ENCODE measurements around the gene PAX7.

PAX7 gene

DNA sequence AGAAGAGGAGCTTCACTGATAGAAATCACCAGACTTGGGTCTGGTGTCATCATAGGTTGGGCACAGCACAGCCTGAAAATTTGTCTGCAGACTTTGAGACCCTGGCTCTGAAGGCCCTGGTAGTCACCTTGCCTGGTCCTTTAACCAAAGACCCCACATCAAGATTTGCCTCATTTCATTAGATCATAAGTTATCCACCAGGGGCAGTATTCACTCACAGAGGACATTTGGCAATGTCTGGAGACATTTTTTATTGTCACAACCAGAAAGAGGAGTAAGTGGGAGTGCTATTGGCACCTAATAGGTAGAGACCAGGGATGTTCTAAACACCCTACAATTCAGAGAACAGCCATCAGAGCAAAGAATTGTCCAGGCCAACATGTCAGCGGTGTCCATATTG is 22.1 kb upstream of the PAX7 start:
- TF ChIP-seq, protein P1, sequence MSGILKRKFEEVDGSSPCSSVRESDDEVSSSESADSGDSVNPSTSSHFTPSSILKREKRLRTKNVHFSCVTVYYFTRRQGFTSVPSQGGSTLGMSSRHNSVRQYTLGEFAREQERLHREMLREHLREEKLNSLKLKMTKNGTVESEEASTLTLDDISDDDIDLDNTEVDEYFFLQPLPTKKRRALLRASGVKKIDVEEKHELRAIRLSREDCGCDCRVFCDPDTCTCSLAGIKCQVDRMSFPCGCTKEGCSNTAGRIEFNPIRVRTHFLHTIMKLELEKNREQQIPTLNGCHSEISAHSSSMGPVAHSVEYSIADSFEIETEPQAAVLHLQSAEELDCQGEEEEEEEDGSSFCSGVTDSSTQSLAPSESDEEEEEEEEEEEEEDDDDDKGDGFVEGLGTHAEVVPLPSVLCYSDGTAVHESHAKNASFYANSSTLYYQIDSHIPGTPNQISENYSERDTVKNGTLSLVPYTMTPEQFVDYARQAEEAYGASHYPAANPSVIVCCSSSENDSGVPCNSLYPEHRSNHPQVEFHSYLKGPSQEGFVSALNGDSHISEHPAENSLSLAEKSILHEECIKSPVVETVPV (CRISPR knock-in tag; IDR thresholded peaks at IDR 0.05), result no peak
- TF ChIP-seq, protein P2, sequence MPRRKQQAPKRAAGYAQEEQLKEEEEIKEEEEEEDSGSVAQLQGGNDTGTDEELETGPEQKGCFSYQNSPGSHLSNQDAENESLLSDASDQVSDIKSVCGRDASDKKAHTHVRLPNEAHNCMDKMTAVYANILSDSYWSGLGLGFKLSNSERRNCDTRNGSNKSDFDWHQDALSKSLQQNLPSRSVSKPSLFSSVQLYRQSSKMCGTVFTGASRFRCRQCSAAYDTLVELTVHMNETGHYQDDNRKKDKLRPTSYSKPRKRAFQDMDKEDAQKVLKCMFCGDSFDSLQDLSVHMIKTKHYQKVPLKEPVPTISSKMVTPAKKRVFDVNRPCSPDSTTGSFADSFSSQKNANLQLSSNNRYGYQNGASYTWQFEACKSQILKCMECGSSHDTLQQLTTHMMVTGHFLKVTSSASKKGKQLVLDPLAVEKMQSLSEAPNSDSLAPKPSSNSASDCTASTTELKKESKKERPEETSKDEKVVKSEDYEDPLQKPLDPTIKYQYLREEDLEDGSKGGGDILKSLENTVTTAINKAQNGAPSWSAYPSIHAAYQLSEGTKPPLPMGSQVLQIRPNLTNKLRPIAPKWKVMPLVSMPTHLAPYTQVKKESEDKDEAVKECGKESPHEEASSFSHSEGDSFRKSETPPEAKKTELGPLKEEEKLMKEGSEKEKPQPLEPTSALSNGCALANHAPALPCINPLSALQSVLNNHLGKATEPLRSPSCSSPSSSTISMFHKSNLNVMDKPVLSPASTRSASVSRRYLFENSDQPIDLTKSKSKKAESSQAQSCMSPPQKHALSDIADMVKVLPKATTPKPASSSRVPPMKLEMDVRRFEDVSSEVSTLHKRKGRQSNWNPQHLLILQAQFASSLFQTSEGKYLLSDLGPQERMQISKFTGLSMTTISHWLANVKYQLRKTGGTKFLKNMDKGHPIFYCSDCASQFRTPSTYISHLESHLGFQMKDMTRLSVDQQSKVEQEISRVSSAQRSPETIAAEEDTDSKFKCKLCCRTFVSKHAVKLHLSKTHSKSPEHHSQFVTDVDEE (CRISPR knock-in tag; IDR thresholded peaks at IDR 0.05), result no peak
- TF ChIP-seq ZFP3 (CRISPR knock-in tag; IDR thresholded peaks at IDR 0.05), result no peak
- TF ChIP-seq ZNF70 (CRISPR knock-in tag; IDR thresholded peaks at IDR 0.05), result no peak
- TF ChIP-seq ISL1 (CRISPR knock-in tag; IDR thresholded peaks at IDR 0.05), result no peak
- no peak for TF ChIP-seq ZC3H10 (CRISPR knock-in tag; IDR thresholded peaks at IDR 0.05)
- no peak for TF ChIP-seq ZNF8 (CRISPR knock-in tag; IDR thresholded peaks at IDR 0.05)
- TF ChIP-seq, protein P3, sequence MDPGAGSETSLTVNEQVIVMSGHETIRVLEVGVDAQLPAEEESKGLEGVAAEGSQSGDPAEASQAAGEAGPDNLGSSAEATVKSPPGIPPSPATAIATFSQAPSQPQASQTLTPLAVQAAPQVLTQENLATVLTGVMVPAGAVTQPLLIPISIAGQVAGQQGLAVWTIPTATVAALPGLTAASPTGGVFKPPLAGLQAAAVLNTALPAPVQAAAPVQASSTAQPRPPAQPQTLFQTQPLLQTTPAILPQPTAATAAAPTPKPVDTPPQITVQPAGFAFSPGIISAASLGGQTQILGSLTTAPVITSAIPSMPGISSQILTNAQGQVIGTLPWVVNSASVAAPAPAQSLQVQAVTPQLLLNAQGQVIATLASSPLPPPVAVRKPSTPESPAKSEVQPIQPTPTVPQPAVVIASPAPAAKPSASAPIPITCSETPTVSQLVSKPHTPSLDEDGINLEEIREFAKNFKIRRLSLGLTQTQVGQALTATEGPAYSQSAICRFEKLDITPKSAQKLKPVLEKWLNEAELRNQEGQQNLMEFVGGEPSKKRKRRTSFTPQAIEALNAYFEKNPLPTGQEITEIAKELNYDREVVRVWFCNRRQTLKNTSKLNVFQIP (CRISPR knock-in tag; IDR thresholded peaks at IDR 0.05; ENCODE audit: borderline replicate concordance, low read depth), result no peak
- TF ChIP-seq ZFP30 (CRISPR knock-in tag; IDR thresholded peaks at IDR 0.05), result no peak
- TF ChIP-seq, protein P4, sequence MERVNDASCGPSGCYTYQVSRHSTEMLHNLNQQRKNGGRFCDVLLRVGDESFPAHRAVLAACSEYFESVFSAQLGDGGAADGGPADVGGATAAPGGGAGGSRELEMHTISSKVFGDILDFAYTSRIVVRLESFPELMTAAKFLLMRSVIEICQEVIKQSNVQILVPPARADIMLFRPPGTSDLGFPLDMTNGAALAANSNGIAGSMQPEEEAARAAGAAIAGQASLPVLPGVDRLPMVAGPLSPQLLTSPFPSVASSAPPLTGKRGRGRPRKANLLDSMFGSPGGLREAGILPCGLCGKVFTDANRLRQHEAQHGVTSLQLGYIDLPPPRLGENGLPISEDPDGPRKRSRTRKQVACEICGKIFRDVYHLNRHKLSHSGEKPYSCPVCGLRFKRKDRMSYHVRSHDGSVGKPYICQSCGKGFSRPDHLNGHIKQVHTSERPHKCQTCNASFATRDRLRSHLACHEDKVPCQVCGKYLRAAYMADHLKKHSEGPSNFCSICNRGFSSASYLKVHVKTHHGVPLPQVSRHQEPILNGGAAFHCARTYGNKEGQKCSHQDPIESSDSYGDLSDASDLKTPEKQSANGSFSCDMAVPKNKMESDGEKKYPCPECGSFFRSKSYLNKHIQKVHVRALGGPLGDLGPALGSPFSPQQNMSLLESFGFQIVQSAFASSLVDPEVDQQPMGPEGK (CRISPR knock-in tag; IDR thresholded peaks at IDR 0.05; ENCODE audit: borderline replicate concordance), result no peak
- TF ChIP-seq SNAI2 (CRISPR knock-in tag; IDR thresholded peaks at IDR 0.05), result no peak
- no peak for TF ChIP-seq TCF4 (CRISPR knock-in tag; IDR thresholded peaks at IDR 0.05; ENCODE audit: borderline replicate concordance)
- ATAC-seq, result no peak

DNA sequence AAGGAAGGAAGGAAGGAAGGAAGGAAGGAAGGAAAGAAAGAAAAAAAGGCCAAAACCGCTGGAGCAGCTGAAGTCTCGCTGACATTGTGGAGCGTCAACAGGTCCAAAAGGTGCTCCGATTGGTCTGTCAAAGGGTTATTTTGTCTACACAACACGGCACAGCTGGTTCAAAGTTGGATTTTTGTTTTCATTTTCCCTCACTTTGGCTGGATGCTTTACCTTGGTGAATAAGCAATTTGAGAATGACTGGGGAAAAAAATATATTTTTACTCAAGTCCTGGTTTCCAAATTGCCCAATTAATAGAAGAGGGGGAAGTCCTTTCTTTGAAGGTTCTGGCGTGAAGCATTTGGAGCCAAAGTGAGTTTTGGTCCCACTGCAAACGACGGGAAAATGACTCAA is 19.3 kb upstream of the PAX7 start:
- TF ChIP-seq SNAI2 (CRISPR knock-in tag; IDR thresholded peaks at IDR 0.05) (no peak), BACH2 (CRISPR knock-in tag; IDR thresholded peaks at IDR 0.05; ENCODE audit: borderline replicate concordance) (no peak), ZFP3 (CRISPR knock-in tag; IDR thresholded peaks at IDR 0.05) (no peak), ARNTL (CRISPR knock-in tag; IDR thresholded peaks at IDR 0.05; ENCODE audit: borderline replicate concordance, low read depth) (no peak), ZNF8 (CRISPR knock-in tag; IDR thresholded peaks at IDR 0.05) (no peak), GLIS3 (CRISPR knock-in tag; IDR thresholded peaks at IDR 0.05) (no peak), ZNF565 (CRISPR knock-in tag; conservative IDR thresholded peaks at IDR 0.05; ENCODE audit: low read depth) (no peak)
- ATAC-seq, result no peak

DNA sequence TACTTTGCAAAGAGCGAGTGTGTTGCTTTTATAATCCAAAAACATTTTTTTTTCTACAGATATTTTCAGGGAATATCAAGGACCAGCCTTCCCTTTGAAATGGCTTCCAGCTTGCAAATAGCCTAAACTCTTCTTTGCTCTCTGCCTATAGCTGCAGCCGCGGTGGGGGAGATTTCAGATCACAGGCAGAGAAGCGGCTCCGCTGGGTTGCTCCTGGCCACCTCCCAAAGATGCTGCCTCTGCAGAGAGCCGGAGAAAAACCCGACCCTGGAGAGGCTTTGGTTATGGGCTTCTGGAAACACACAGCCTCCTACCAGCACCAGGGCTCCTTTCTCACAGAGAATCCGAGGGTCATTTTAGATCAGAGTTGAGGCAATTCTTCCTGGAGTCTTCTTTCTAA is 18.6 kb upstream of the PAX7 start:
- no peak for ATAC-seq
- TF ChIP-seq GLIS3 (CRISPR knock-in tag; IDR thresholded peaks at IDR 0.05) (no peak), SNAI2 (CRISPR knock-in tag; IDR thresholded peaks at IDR 0.05) (no peak), ZFP3 (CRISPR knock-in tag; IDR thresholded peaks at IDR 0.05) (no peak), ARNTL (CRISPR knock-in tag; IDR thresholded peaks at IDR 0.05; ENCODE audit: borderline replicate concordance, low read depth) (no peak), ZNF565 (CRISPR knock-in tag; conservative IDR thresholded peaks at IDR 0.05; ENCODE audit: low read depth) (no peak), TOX (CRISPR knock-in tag; IDR thresholded peaks at IDR 0.05; ENCODE audit: borderline replicate concordance) (no peak), ZNF8 (CRISPR knock-in tag; IDR thresholded peaks at IDR 0.05) (no peak), ZNF70 (CRISPR knock-in tag; IDR thresholded peaks at IDR 0.05) (no peak), ZFP30 (CRISPR knock-in tag; IDR thresholded peaks at IDR 0.05) (no peak), ISL1 (CRISPR knock-in tag; IDR thresholded peaks at IDR 0.05) (no peak), CSDC2 (CRISPR knock-in tag; IDR thresholded peaks at IDR 0.05) (no peak), TCF4 (CRISPR knock-in tag; IDR thresholded peaks at IDR 0.05; ENCODE audit: borderline replicate concordance) (no peak), OSR1 (CRISPR knock-in tag; IDR thresholded peaks at IDR 0.05) (no peak), ZC3H10 (CRISPR knock-in tag; IDR thresholded peaks at IDR 0.05) (no peak), BACH2 (CRISPR knock-in tag; IDR thresholded peaks at IDR 0.05; ENCODE audit: borderline replicate concordance) (no peak), ESRRG (CRISPR knock-in tag; IDR thresholded peaks at IDR 0.05) (no peak), RARB (CRISPR knock-in tag; IDR thresholded peaks at IDR 0.05) (no peak)
- TF ChIP-seq, protein P3 (CRISPR knock-in tag; IDR thresholded peaks at IDR 0.05; ENCODE audit: borderline replicate concordance, low read depth), result no peak
- TF ChIP-seq, protein P2 (CRISPR knock-in tag; IDR thresholded peaks at IDR 0.05), result no peak
